Mucosa of gallbladder (tissue), 1 donor: Measurements from ENCODE around the gene CD38. TPM values are rescaled to one million over a fixed set of nuclear protein-coding genes. Genes with fewer than 3 reads are reported as not detected.

Experiments used
- DNase-seq: peaks from one replicate; pipeline ENCODE4 v3.0.0-alpha.2; 2020; ENCODE audit warnings: low spot score
- total RNA-seq: library from RNA; stranded (reverse); gene quantifications from one replicate; pipeline ENCODE4 v1.2.1, GENCODE V29; 2021
- donor health status: DM: no; HTN: no; CAD: no.

The CD38 gene
- total RNA-seq, 1 donor from 2014 or later, result 1.1 TPM

DNA sequence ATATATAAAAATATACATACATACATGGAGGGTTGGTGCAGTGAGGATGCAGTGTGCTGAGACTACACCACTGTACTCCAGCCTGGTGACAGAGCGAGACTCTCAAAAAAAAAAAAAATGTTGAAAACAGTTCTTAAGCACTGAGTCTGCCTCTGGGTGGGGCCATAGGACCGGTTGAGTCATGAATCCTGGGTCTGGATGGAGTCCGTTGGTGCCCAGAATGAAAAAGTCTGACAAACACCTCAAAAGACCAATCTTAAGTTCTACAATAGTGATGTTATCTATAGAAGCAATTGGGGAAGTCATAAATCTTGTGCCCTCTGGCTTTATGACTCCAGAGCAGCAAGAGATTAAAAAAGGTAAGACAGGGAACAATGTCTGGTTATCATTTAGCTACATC, 90.0 kb downstream of the CD38 start:
- no peak for DNase-seq

DNA sequence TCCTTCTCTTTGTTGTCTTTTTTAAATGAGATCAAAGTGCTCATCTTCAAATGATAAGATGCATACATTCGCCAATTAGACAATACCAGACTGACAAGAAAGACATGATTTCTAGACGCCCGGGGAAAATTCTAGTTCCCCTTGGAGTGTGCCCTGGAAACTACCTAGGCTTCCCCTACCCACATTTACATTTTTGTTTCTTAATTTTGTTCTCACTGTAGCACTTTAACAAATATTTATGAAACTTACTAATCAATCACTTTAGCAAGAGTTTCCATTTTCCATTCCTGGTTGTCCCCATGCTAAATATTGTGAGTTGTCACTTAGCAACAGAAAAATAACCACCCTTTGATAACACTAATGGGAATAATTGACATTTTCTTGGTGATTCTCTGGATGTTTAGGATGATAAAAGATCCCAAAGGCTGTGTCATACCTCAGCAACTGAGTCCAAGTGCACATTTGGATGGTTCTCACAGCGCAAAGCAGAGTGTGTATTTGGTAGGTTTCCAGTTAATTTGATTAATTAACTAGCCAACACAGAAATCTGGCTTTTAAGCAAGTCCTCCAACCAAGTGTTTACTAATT, 90.8 kb downstream of the CD38 start:
- DNase-seq, result no peak

DNA sequence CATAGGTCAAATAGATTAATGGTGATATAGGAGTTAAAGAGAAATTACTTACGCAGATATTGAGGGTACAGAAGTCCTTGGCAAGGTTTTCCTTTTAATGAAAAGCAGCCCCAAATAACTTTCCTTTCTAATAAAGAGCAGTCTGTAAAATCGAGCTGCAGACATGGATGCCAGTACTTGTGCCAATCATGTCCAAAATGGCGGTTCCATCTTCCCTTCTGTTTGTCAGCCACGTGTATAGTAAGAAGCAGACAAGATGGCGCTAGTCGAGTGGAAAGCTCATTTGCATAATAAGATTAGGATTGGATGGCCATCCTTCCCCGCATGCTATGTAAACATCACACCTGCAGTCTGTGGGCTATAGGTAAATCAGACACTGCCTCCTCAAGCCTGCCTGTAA, 92.0 kb downstream of the CD38 start:
- DNase-seq, result no peak

DNA sequence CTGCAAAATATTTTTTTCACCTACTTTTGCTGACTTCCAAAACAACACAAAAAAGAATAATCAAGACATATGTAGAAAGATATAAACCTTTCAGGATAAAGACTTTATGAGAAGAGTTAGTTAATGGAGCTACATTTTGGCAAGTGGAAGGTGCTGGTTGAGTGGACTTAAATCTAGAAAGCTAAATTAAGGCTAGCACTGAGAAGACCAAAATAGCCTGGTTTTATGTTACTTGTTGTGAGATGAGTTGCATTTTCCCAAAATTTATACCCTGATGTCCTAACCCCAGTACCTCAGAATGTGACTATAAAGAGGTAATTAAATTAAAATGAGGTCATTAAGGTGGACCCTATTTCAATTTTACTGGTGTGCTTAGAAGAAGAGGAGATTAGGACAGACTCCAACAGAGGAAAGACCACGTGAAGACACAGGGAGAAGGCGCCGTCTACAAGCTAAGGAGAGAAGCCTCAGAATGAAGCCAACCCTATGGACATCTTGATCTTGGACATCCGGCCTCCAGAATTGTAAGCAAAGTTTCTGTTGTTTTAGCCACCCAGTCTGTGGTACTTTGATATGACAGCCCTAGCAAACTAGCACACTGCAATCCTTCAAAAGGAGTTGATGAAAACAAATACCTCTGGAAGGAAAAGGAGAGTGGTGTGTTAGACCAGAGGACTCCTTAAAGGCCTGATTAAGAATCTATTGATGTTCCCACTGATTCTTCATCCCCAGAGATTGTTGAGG, 93.0 kb downstream of the CD38 start:
- no peak for DNase-seq

DNA sequence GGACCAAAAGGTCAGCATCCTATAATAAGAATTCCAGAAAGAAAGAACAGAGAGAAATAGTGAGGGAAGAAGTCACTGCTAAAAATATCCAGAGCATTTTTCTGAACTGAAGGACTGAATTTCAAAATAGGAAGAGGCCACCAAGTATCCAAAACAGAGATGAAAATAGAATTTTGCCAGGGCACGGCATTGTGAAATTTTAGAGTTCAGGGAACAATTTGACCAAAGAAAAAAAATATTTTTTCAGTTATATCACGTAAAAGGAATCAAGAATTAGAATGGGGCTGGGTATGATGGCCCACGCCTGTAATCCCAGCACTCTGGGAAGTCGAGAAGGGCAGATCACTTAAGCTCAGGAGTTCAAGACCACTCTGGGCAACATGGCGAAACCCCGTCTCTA, 95.0 kb downstream of the CD38 start:
- no peak for DNase-seq

- no peak for DNase-seq
Observed at GRCh38 chr4:15874671-15875070, 96.5 kb downstream of the CD38 start.

DNA sequence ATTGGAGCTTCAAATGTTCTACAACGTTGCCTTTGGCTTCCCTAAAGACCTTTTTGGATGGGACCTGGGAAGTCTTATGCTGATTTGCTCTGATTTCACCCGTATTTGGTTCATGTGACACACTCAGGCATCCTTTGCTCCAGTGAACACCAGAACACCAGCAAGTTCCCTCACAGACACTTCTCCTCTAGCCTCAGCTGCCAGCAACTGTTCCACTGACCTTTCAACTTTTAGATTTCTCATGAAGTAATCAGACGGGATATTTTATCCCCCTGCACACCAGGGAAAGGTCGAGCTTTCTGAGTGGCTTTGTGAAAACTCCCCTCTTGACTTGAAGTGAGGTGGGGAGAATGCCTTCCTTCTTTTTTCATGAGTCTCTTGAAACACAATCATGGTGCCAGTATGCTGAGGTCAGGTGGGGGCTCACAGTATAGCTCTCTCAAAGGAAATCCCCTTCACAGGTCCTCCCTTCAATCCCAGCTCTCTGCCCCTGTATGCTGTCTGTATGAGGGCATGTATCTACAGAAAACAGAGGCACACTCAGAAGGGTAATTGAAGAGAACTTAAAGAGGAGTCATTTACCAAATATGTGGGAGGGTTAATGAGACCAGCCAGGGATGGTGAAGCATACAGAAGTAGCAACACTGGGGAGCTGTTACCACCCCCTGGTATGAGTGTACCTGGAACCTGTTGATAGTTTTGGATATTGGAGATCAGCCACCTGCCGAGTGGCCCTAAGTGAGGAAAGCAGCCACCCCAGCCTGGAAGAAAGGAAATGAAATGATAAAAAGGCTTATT, 97.7 kb downstream of the CD38 start:
- no peak for DNase-seq

- no peak for DNase-seq
Observed at GRCh38 chr4:15878011-15878410, 99.9 kb downstream of the CD38 start.

DNA sequence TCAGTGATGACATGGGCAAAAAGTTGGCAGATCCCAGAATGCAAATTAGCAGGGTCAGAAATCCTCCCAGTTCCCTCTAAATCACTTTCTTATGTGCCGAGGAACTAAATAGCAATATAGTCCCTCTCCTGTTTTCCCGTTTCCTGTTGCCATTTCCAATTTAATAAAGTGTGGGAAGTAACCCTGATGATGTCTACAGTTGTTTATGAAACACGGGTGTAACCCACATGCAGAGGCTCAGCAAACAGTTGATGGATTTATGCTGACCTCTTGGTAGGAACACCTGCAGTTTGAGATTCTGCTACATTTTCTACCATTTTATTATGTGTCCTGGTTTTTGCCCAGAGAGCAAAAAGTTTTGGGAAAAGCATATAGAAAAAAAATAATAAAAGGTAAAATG, 103.7 kb downstream of the CD38 start:
- DNase-seq, result no peak

- DNase-seq, result peak; percentile 36
Observed at GRCh38 chr4:15882675-15883086, 104.6 kb downstream of the CD38 start.

GRCh38 chr4:15883610-15884243, 105.6 kb downstream of the CD38 start:
- no peak for DNase-seq

DNA sequence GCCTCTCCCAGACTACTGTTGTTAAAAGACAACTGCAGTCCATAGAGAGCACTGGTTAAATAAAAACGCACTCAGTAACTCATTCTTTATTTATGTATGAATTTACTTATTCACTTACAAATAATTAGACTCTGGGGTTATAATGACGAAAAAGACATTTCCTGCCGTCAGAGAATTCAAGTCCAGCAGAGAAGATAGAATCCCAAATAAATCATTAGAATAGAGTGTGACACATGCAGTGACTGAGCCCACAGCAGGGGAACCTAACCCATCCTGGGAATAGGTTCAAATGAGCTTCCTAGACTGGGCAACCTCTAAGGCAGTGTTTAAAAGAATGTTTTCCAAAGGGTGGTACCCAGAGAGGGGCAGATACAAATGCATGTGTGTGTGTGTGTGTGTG, 106.5 kb downstream of the CD38 start:
- no peak for DNase-seq

DNA sequence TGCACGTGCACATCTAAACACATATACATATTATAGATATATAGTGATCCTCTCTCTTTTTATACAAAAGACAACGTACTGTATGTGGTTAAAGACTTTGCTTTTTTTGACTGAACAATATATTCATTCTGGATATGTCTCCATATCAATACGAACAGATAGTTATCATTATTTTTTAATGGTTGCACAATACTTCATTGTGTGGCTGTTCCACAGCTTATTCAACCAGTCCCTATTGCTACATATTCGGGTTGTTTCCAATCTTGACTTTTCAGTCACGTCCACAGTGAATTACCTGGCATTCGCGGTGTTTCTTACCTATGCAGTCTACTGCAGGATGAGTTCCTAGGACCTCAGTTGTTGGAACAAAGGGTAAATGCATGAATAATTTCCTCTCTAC, 107.3 kb downstream of the CD38 start:
- DNase-seq, result no peak

GRCh38 chr4:15888515-15888914, 110.4 kb downstream of the CD38 start:
- no peak for DNase-seq

DNA sequence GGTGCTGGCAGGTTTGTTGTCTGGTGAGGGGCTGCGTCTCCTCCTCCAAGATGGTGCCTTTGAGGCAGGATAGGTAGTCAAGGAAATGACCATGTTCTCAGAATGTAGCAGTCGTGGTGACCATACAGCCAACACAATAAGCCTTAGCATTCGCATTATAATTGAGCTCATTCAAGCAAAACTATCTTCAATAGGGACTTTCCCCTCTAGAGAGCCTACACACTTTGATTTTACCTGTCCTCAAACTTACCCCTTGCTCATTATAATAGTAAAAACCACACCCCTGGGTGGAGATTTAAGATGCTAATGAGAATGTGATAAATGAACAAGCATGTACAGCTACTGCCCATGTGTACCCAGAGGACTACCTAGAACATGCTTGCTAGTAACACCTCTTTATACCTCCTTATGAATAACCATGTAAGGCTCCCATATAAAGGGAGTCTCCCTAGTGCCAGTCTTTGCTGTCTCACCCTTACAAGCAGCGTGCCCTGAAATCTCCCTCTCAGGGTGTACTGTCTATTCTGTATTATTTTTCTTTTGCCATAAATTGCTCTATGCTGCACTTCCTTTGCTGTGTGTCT, 112.2 kb downstream of the CD38 start:
- no peak for DNase-seq

DNA sequence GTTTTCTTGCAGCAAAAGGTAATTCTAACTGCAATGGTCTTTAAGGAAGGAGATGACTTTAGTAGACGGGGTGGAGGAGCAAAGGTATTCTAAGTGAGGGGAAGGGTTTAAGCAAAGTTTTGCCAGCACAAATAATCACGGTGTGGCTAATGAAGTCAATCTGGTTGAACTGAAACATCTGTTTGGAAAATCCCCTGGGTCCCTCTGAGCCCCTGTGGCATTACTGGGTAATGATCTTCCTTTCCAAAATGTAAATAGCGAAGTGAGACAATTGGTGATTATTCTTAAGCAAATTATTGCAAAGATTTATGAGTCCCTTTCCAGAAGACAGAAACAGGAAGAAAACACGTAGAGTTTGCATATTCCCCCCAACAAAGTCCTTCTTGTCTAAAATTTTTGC, 113.2 kb downstream of the CD38 start:
- no peak for DNase-seq

GRCh38 chr4:15893962-15894361, 115.8 kb downstream of the CD38 start:
- no peak for DNase-seq

DNA sequence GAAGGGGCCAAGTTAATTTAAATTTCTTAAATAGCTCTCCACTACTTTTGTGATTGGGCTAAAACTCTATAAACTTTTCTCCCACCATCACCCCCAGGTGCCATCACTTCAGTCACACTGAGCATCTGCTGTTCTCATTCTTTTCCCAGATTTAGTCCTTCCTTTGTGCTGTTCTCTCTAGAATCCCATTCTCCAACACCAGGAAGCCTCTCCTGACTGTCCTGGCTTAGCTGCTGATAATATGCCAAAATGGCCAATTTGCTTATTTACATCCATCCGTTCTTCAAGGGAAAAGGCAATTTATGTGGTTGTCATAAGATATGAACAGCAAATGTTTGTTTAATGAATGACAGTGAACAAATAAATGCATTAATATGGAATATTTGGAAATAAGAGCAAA, 116.3 kb downstream of the CD38 start:
- no peak for DNase-seq

DNA sequence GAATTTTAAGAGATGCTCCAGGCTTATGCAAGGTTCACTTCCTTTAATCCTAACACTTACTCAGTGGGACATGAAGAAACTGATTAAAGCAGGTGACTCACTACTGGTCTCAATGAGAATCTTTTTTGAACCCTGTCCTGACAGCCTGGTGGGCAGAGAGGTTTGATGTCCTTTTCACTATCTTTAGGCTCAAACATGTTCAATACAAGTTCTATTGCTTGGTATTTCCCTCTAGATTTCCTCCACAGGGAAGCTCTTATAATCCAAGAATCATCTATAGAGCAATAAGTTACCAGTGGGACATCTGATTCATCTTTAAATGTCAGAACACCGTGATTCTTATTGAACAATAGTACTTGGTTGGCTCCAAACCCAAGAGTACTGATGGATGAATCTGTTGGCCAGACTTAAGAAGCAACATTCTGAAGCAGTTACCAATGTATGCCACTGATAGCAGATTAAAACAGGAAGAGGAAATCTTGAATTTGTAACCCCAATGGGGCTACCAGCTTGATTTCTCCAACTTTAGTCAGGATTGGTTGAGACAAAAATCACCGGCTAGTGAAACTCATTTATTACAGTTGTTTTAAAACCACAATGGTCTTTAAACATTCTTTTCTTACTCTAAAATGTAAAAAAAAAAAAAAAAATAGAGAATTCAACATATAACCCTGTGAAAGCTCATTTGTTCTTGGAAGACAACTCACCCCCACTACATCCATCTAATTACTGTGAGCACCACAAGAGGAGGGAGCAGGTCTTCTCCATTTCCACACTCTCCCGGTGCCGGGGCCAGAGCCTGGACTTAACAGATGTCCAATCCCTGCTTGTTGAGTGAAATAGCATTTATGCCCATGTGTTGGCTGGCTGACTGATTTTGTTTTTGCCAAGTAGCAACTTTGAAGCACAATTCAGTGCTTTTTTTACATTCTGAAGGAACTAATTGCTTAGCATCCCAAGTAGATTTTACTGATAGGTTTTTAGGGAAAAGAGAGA, 117.1 kb downstream of the CD38 start:
- DNase-seq, result no peak

GRCh38 chr4:15897577-15897976, 119.4 kb downstream of the CD38 start:
- no peak for DNase-seq

- no peak for DNase-seq
Observed at GRCh38 chr4:15898902-15899301, 120.8 kb downstream of the CD38 start.
